Panc1 (cell line): ENCODE results near the gene MAP2. TPM values are rescaled to one million over a fixed set of nuclear protein-coding genes. Genes with fewer than 3 reads are reported as not detected.

Experiments
- ATAC-seq: fragments of 200-7000 bp; cut with Tn5 transposase; 2 replicates; pipeline ENCODE4 v1.9.1; 2020; ENCODE audit warnings: mild to moderate bottlenecking, moderate library complexity
- BruUV-seq: library from RNA; stranded (reverse); fragments of 400-500 nt; replicated peaks from 2 replicates; lab custom pipeline; 2021; lab: Mats Ljungman, UMichigan
- CTCF ChIA-PET: fragments of 300-600 bp; sonication (Branson Sonifier 250); formaldehyde crosslinking; loops from one replicate; lab custom pipeline; 2022; ENCODE audit warnings: antibody characterized with exemption; lab: Charles Lee
- POLR2A ChIA-PET: fragments of 300-600 bp; sonication (Branson Sonifier 250); formaldehyde crosslinking; loops from one replicate; lab custom pipeline; 2022; ENCODE audit warnings: antibody characterized with exemption; lab: Charles Lee
- DNase-seq: peaks from one replicate; pipeline ENCODE4 v3.0.0-alpha.2; 2010; ENCODE audit warnings: low read depth, low spot score
- H3K27ac ChIP-seq: 2 replicates; pipeline ENCODE4 v1.5.1; 2011; ENCODE audit warnings: mild to moderate bottlenecking, low read length, inconsistent platforms
- H3K27me3 ChIP-seq: fragments of 200-500 bp; sonication (Bioruptor generic); 2 replicates; pipeline ENCODE4 v1.6.0; 2014; ENCODE audit warnings: low read length, inconsistent platforms; ENCODE audit not compliant: control insufficient read depth, insufficient read depth
- H3K36me3 ChIP-seq: fragments of 200-500 bp; sonication (Bioruptor generic); 2 replicates; pipeline ENCODE4 v1.5.1; 2014; ENCODE audit warnings: inconsistent platforms, mild to moderate bottlenecking, low read length, moderate library complexity; ENCODE audit not compliant: control insufficient read depth, insufficient read depth
- H3K4me1 ChIP-seq: 2 replicates; pipeline ENCODE4 v1.5.1; 2011; ENCODE audit warnings: inconsistent platforms, mild to moderate bottlenecking, low read length, moderate library complexity; ENCODE audit not compliant: control insufficient read depth, insufficient read depth
- H3K4me3 ChIP-seq, 2 experiments: 2 replicates each; pipeline ENCODE4 v1.5.1; 2011 to 2012; ENCODE audit warnings: low read depth in 2 of 2, low read length in 2 of 2, mild to moderate bottlenecking in 2 of 2, inconsistent platforms in 1 of 2, moderate library complexity in 1 of 2
- H3K9me3 ChIP-seq: fragments of 200-500 bp; sonication (Bioruptor generic); 2 replicates; pipeline ENCODE4 v1.5.1; 2014; ENCODE audit warnings: low read depth, mild to moderate bottlenecking, inconsistent platforms, low read length, moderate library complexity; ENCODE audit not compliant: control insufficient read depth, insufficient read depth
- POLR2AphosphoS5 ChIP-seq: IDR thresholded peaks from 2 replicates; pipeline ENCODE4 v1.6.1; 2012; ENCODE audit warnings: mild to moderate bottlenecking, low read depth, low read length, moderate library complexity
- REST ChIP-seq, 2 experiments: IDR thresholded peaks; 2 replicates each; pipeline ENCODE4 v1.6.1; 2011 to 2012; ENCODE audit warnings: low read depth in 2 of 2, control low read depth in 1 of 2, low read length in 1 of 2, mild to moderate bottlenecking in 1 of 2, moderate library complexity in 1 of 2; ENCODE audit not compliant: insufficient read depth in 1 of 2
- SIN3A ChIP-seq: IDR thresholded peaks from 2 replicates; pipeline ENCODE4 v1.6.1; 2012; ENCODE audit warnings: low read depth, mild to moderate bottlenecking, low read length, moderate library complexity, borderline replicate concordance; ENCODE audit not compliant: insufficient read depth
- TCF7L2 ChIP-seq: IDR thresholded peaks from 2 replicates; pipeline ENCODE4 v1.6.1; 2011; ENCODE audit warnings: mild to moderate bottlenecking, low read depth, low read length, inconsistent platforms
- in situ Hi-C: cut with HindIII; loops from 2 replicates; pipeline ENCODE4 v1.10.0; 2016; ENCODE audit warnings: low sequenced_read_pairs, low pct_unique_long_range_greater_than_20kb
- intact Hi-C: fragments of 100-400 bp; cut with micrococcal nuclease; formaldehyde crosslinking; loops from one replicate; pipeline ENCODE4 v1.10.0; 2022; ENCODE audit not compliant: unreplicated experiment
- total RNA-seq: library from RNA; stranded (reverse); gene quantifications from one replicate; pipeline ENCODE4 v1.2.1, GENCODE V29; 2021; ENCODE audit not compliant: unreplicated experiment
- TF ChIP-seq, protein P1 (sequence below): fragments of 450-650 bp; IDR thresholded peaks from 2 replicates; pipeline ENCODE4 v1.5.1; 2017; ENCODE audit warnings: mild to moderate bottlenecking

Gene MAP2
- total RNA-seq, 1 experiment from 2014 or later: 44.9 TPM

GRCh38 chr2:209395652-209396051, 28.2 kb upstream of the MAP2 start:
- DNase-seq (no peak), ATAC-seq (no peak)
- Histone ChIP-seq H3K36me3 (no peaks in the 10 kb centered on the region), H3K27me3 (no peaks in the 10 kb centered on the region), H3K9me3 (peaks cover 3% of the 10 kb centered on the region; the same call in 1 of the 2 replicates), H3K4me1 (peaks cover 4% of the 10 kb centered on the region; the same call in 1 of the 2 replicates), H3K4me3 (no peak overlapping the region), H3K27ac (no peak overlapping the region)
- in situ Hi-C loops (no loop called here), intact Hi-C loops (no loop called here)
- TF ChIP-seq SIN3A: no peak
- TF ChIP-seq, protein P1, sequence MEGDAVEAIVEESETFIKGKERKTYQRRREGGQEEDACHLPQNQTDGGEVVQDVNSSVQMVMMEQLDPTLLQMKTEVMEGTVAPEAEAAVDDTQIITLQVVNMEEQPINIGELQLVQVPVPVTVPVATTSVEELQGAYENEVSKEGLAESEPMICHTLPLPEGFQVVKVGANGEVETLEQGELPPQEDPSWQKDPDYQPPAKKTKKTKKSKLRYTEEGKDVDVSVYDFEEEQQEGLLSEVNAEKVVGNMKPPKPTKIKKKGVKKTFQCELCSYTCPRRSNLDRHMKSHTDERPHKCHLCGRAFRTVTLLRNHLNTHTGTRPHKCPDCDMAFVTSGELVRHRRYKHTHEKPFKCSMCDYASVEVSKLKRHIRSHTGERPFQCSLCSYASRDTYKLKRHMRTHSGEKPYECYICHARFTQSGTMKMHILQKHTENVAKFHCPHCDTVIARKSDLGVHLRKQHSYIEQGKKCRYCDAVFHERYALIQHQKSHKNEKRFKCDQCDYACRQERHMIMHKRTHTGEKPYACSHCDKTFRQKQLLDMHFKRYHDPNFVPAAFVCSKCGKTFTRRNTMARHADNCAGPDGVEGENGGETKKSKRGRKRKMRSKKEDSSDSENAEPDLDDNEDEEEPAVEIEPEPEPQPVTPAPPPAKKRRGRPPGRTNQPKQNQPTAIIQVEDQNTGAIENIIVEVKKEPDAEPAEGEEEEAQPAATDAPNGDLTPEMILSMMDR: no peak
- ChIA-PET POLR2A (no interaction called here), CTCF (no interaction called here)
- BruUV-seq: no TSS peak

GRCh38 chr2:209398463-209398862, 25.4 kb upstream of the MAP2 start:
- Histone ChIP-seq H3K4me3 (no peak overlapping the region), H3K4me1 (no peaks in the 10 kb centered on the region), H3K36me3 (no peaks in the 10 kb centered on the region), H3K27me3 (no peaks in the 10 kb centered on the region), H3K27ac (no peak overlapping the region), H3K9me3 (no peaks in the 10 kb centered on the region)
- no peak for TF ChIP-seq POLR2AphosphoS5
- TF ChIP-seq SIN3A: no peak
- TF ChIP-seq, protein P1: no peak
- TF ChIP-seq REST (IDR thresholded peaks at IDR 0.05; ENCODE audit: insufficient read depth in 1 of 2, low read depth in 2 of 2, low read length in 1 of 2): no peak
- no peak for TF ChIP-seq TCF7L2
- ATAC-seq: no peak
- in situ Hi-C loops: no loop called here
- ChIA-PET CTCF (no interaction called here), POLR2A (no interaction called here)
- BruUV-seq: no TSS peak
- intact Hi-C loops: no loop called here
- no peak for DNase-seq
